ENCODE data around the gene TNXB.
"Not testable (repeated sequence)": the region's sequence is repeated elsewhere in the genome, so short reads cannot be mapped to it uniquely, and the experiment has no call there.

Gene TNXB

DNA sequence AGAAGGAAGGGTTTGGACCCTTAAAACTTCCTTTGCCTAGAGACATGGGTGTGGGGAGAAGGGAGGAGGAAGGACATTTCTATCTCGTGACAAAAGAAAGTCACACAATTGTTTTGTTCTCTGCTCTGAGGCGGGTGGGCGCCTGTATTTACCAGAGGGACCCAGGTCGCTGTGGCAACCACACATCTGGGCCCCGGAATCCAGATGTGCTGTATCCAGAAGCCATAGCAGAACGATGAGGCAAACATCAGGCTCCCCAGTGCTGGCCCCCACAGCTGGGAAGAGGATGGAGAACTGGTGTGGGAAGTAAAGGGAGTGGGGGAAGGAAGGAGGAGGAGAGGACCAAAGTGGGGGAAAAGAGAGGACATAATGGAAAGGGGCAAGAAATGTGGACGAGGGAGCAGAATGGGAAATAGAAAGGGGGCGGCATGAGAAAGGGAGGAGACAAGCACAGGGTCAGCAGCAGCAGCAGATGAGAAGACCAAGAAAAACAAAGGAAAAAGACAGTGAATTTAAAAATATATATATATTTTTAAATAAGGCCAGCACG is 3.4 kb upstream of the TNXB start:
- no peak for DNase-seq (ENCODE audit: low read depth in 2 of 2)

DNA sequence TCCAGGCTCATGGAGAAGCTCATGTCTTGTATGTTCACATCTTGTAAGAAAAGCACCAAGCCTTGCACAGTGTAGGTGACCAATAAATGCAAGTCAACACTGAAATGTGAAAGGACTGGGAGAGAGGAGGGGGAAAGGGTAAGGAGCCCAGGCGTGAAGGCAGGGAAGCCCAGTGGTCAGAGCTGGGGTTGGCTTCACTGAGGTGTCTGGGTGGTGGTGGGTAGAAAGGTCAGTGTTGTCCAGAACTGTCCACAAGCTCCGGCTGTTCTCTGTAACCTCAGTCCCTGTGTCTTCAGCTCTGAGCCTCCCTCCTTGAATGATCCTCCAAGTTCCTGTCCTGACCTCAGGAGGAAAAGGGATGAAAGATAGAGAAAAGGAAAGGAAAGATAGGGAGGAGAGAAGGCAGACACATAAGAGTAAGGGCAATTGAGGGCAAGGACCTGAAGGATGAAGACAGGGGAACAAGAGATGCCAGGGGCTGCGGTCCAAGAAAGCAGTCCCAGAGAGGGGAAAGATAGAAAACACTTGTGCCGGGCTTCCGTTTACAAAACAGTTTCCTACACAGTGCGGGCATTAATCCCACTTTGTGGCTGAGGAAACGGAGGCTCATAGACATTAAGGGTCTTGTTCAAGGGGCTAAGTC is 2.4 kb upstream of the TNXB start:
- no peak for DNase-seq (ENCODE audit: low read depth in 2 of 2)

GRCh38 chr6:32110632-32111031 is 1.5 kb upstream of the TNXB start:
- DNase-seq (ENCODE audit: low read depth in 2 of 2) = no peak

DNA sequence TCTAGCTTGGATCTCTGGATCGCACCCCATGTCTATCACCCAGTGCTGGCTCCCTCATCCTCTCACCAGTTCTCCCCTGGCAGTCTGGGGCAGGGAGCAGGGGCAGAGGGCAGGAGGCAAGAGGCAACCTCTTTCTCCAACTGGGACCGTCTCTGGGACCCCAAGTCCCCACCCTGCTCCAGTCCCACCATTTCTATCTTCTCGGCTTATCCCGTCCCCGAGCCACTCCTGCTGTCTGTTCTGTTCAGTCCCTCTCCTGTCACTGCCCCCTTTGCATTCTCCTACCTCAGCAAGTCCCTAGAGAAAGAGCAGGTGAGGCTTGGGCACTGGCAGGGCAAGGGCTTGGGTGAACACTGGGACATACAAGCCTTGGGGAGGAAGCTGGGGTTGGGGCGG is 625 bp upstream of the TNXB start:
- no peak for DNase-seq (ENCODE audit: low read depth in 2 of 2)

- no peak for DNase-seq (ENCODE audit: low read depth in 2 of 2)
Observed at GRCh38 chr6:32108727-32109113, 418 bp downstream of the TNXB start.

DNA sequence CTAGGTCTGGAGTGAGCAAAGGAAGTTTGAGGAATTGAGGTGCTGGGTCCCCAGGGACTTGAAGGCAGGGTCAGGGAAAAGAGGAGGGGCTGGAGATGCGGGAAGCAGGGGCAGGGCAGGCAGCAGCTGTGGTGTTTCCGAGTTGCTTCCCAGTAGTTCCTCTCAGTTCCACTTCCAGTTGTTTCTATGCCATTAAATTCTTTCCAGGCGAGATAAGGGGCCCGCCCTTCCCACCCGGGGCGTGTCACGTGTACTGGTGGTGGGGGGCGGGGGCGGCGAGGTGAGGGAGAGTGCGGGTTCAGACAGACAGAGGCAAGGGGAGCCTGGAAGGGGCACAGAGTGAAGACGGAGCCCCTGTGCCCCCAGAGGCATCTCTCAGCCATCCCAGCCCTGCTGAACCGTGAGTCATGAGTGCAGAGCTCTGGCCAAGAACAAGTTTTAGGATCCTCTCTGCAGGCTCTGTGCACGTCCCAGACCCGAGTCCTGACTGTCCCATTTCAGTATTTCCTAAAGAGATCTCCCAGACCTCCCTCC is 977 bp downstream of the TNXB start:
- no peak for DNase-seq (ENCODE audit: low read depth in 2 of 2)

DNA sequence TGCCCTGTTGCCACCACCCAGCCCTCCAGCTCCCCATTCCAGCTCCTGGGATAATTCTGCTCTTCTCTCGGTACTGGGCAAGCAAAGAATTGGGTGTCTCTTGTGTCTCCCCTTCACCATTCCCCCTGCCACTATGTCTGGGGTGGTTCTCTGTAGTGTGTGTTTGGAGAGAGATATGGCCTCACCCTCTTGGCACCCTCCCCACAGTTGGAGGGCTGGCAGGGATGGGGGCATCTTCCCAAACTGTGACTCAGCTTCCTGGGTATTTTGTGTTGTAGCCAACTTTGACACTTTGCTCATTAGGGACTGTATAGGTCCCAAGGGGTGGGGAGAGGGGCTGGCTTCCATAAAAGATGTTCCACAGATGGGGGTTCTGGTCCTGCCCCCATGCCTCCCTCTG is 1.7 kb downstream of the TNXB start:
- no peak for DNase-seq (ENCODE audit: low read depth in 2 of 2)

DNA sequence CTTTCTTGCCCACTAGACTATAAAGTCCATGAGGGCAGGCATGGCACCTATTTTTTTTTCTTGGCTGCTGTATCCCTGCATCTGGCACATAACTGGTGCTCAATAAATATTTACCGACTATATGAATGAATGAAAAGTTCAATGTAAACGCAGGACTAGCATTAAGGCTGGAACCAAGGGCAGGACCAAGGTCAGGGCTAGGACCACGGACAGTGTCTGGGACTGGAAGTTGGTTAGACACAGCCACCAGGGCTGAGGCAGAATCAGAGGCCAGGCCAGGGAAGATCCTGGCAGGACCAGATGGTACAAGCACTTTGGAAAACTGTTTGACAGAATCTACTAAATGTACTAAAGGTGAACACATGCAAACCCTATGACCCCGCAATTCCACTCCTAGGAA is 3.7 kb downstream of the TNXB start:
- DNase-seq (ENCODE audit: low read depth in 2 of 2) = no peak

DNA sequence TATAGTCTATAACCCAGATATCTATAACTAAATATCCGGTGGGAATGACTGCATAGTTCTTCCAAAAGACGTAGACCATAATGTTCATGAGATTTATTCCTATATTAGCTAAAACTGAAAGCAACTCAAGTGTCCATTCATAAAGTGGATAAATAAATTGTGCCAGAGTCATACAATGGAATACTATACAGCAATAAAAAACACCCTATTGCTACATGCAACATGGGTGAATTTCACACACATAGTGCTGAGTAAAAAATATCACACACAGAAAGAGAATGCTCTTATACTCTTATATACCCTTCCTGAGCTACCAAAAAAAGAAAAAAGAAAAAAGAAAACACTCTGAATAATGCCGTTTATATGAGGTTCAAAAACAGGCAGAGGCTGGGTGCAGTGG is 6.9 kb downstream of the TNXB start:
- DNase-seq (ENCODE audit: low read depth in 2 of 2) = no peak

DNA sequence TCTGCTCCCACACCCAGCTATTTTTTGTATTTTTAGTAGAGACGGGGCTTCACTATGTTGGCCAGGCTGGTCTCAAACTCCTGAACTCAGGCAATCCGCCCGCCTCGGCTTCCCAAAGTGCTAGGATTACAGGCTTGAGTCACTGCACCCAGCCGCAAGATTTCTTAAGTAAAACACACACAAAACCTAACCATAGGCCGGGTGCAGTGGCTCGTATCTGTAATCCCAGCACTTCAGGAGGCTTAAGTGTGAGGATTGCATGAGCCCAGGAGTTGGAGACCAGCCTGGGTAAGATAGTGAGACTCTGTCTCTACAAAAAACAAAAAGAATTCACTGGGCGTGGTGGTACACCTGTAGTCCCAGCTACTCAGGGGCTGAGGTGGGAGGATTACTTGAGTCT is 8.9 kb downstream of the TNXB start:
- not testable (repeated sequence) for DNase-seq (ENCODE audit: low read depth in 2 of 2)

DNA sequence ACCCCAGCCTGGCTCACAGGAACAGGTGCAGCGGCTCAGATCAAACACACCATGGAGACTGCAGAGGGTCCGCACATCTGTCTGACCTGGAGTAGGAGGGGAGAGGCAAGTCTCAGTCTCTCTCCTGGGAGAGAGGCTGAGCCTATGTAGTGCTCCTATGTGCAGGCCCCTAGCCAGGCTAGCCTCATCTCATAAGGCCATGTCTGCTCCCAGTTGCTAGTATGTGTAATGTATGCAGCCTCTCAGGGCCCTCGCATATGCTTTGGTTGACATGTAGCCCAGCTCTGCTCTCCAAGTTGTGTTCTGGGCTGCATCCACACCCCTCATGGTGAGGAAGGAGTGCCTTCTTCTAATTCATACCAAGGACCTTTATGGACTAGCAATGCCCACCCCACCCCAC is 11.8 kb downstream of the TNXB start:
- DNase-seq (ENCODE audit: low read depth in 2 of 2) = no peak

- no peak for DNase-seq (ENCODE audit: low read depth in 2 of 2)
Observed at GRCh38 chr6:32096394-32097258, 12.5 kb downstream of the TNXB start.

DNA sequence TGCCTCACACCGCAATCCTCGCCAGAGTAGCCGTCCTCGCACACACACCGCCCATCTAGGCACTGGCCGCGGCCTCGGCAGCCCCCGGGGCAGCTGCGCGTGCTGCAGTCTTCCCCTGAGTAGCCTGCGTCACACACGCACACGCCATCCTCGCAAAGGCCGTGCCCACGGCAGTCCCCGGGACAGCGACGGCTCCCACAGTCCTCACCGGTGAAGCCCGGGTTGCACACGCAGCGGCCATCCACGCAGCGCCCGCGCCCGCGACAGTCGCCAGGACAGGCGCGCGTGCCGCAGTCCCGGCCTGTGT is 13.1 kb downstream of the TNXB start:
- no peak for DNase-seq (ENCODE audit: low read depth in 2 of 2)

GRCh38 chr6:32095338-32096086 is 13.6 kb downstream of the TNXB start:
- DNase-seq (ENCODE audit: low read depth in 2 of 2) = no peak

- no peak for DNase-seq (ENCODE audit: low read depth in 2 of 2)
Observed at GRCh38 chr6:32092760-32093497, 16.2 kb downstream of the TNXB start.

DNA sequence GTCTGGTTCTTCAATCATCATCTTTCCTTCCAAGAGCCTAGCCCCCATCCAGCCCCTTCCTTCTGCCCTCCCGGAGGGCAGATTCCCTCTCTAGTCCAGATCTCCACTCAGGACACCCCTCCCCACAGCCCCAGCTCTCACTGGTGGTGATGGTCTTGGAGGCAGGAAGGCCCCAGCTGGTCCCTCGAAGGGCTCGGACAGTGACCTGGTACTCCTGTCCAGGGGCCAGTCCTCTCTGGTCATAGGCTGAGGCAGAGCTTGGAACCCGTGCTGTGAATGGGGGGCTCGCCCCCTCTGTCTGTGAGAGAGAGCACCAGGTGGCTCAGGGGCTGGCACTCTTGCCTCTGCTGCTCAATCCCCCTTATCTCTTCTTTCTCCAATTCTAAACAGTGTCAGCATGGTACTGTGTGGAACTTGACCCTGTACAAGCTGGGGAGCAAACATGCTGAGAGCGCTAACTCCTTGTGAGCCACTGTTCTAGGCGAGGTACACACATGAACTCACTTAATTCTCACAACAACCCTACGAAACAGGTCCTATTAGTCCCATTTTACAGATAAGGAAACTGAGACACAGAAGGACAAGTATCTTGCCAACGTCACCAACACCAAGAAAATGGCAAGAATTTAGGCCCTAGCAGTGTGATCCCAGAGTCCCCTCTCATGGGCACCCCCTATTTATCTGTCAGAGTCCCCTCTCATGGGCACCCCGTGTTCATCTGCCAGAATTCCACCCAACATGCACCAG is 19.9 kb downstream of the TNXB start:
- no peak for DNase-seq (ENCODE audit: low read depth in 2 of 2)

DNA sequence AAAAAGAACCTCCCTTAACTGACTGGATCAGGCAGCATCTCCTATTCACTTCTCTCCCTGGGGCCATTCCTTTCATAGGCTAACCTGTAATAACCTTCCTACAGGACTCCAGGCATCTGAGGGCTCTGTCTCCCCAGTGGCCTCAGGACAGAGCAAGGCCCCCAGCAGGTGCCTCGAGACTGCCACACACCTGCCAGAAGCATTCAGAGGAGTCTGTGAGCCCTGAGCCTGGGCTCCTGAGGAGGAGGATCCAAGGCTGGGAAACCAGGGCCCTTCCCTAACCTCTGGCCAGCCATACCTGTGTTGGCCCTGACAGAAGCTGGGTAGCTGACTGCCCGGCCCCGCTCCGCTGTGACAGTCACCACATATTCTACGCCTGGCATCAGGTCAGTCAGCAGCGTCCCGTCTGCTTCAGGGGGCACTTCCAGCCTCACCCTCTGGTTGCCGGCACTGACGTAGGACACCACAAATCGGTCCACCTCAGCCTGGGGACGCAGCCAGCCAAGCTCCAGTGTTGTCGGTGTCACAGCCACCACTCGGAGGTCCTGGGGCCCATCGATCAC is 20.6 kb downstream of the TNXB start:
- no peak for DNase-seq (ENCODE audit: low read depth in 2 of 2)

DNA sequence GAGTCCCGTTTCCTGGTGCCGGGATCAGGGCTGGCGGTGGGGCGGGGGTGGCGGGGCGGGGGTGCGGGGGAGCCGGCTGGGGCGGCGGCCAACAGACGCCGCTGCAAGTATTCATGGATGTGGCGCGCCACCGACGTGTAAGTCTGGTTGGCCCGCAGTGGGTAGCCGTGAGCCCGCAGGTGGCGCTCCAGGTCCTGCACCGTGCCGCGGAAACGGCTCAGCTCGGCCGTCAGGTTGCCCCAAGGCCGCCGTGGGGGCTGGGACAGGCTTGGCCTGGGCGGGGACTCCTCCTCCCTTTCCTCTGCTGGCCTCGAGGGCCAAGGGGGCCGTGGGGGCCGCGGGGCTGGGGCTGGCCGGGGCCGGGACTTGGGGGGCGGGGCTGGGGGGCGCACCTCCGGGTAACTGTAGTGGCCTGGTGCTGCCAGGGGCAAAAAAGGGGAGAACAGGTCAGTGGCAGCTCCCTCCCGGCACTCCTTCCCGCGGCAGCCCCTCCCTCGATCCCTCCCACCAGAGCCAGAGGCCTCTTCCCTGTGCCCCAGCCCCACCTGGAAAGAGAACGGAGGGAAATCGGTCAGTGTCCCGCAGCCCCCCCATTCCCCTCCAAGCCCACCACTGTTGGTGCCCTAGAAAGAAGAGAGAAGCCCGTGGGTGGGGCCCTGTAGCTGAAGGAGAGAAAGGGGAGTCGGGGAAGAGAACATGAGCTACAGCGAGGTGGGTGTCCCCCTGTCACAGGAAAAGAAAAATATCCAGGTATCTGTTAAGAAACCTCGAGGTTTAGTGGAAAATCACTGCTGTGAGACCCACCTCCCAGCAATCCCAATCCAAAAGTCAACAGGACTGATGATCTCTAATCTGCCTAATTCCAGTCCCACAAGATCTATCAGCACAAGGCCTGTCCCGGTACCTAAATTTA is 21.3 kb downstream of the TNXB start:
- DNase-seq (ENCODE audit: low read depth in 2 of 2) = peak; percentile 55 to 63

All from stimulated activated CD8-positive, alpha-beta memory T cell treated with anti-CD3 and anti-CD28 coated beads, Interleukin-15, amount 100 ng/mL, for 48 hours (primary cell).